HG03039 (cell line): Measurements from ENCODE around the gene NR2F1-AS1.

Experiments used
- ATAC-seq: cut with Tn5 transposase; IDR thresholded peaks from one replicate; pipeline ENCODE4 v1.9.1; 2021; ENCODE audit warnings: mild to moderate bottlenecking, moderate library complexity; ENCODE audit not compliant: unreplicated experiment

The NR2F1-AS1 gene

DNA sequence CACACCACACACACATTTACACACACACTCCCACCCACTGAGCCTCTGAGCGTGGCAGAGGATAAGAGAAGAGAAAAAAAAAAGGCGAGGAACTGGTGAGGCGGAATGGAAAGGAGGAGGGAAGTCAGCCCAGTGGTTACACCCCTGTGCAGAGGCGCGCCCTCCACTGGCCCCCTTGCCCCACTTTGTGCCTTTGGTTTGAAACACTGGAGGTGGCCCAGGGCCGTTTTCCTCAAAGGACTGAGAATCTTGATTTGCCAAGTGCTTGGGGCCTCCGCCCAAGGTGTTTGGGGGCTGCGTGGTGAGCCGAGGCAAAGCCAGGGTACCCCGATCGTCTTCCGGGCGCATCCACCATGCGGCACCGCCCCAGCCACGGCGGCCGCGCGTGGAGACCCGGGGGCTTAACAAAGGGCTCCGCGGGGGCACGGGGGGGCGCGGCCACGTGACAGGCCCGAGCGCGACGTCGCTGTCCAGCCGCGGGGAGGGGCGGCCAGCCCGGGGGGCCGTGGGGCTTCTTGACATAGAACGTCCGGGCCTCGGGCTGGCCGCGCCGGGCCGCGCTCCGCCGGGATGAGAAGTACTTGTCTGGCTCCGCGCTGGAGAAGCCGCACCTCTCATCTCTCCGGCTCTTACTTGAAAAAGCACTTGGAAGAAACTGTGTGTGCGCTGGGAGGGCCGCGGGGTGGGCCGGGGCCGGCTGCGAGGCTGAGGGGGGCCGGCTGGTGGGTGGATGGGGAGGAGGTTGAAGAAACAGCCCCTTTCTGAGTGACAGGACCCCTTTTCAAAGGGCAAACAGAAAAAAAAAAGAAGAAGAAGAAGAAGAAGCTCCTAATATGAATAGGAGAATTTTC, 23.0 kb upstream of the NR2F1-AS1 start:
- ATAC-seq, result no peak

DNA sequence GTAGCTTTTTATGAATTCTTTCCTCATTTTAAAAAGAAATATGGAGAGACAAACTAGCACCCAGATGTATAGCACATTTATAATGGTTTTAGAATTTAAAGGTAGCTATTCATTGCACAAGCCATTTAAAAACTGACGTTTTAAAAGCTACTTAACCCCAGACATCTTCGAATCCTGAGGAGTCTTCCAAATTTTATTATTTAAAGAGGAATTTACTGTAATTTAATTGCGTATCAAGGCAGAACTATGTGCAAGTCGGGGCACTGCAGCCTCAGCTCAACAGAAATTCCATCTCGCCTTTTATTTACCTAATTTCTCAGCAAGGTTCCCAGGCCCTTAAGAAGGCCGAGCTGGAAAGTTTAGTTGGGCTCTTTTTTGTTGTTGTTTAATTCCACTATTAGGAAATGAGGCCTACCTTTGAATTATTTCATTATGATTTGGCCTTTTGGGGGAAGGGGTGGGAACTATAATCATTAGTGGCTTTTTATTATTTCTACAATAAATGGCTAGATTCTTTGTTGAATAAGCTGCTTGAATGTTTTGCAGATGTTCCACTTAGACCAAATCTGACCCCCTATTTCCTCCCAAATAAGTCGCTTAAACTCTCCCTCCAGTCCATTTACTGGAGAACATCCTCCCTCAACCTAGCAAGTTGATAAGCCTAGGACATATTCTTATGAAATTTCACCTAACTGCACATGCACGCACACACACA, 22.2 kb upstream of the NR2F1-AS1 start:
- no peak for ATAC-seq

DNA sequence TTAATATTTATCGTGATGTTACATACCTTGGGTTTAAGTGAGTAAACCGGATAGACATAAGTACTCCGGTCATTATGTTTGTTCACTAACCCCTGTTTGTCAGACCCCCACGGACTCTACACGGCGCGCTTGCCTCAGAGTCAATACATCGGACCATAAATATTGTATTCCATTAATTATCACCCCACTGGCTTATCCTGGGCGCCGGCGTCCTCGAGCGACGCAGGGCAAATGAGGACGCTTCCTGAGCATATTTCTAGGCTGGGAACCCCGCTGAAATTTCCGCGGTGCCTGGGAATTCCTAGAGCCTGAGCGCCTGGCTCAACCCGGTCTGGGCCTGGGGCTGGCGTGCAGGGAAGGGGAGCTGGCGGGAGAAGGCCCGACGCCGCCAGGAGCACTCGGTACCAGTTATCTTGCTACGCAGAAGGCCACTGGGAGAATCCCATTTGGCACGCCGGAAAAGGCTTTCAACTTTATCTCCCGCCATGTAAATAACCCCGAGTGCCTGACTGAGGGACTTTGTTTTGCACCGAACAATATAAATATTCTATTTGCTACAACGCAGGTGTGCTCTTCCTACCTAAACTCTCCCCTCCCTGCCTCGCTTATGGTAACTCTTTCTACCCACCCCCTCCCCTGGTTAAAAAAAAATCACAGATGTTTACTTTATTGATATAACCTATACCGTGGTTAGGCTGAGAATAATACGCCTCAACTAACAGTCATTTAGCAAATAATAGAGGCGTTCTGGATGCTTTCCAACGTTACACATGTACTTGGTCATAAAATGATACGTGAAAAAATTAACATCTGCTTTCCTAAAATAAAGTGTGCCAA, 21.4 kb upstream of the NR2F1-AS1 start:
- no peak for ATAC-seq

GRCh38 chr5:93601802-93602155, 20.8 kb upstream of the NR2F1-AS1 start:
- no peak for ATAC-seq

DNA sequence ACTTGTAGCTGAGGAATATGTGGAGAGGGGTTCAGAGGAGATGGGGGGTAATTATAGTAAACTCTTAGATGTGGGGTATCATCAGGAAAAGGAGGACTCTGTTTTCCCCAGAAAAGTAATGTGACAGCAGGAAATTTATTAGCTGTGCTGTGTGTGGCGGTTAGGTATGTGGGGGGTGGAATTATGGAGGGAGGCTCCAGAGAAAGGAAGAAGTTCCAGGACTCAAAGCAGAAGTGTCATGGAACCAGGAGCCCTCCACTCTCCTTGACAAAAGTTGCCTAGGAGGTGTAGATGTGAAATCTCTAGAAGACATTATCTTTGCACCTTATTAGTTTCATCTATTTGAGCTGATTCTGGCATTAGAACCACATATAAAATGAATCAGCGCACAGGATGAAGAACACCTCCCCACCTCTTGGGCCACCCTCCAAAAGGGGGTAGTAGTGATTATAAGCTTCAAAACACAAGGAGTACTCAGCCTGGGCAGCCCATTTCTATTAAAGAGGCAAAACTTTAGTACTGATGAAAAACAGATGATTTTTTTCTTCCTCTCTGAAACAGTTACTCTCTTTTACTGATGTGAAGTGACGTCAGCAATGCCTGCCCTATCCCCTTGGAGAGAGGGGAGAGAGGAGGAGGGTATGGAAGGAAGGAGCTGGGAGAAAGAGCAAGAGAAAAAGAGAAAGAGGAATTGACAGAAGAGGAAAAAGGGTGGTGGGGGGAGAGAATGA, 20.2 kb upstream of the NR2F1-AS1 start:
- ATAC-seq, result no peak

- no peak for ATAC-seq
These were observed 19.5 kb upstream of the NR2F1-AS1 start for GRCh38 chr5:93600409-93601070.

DNA sequence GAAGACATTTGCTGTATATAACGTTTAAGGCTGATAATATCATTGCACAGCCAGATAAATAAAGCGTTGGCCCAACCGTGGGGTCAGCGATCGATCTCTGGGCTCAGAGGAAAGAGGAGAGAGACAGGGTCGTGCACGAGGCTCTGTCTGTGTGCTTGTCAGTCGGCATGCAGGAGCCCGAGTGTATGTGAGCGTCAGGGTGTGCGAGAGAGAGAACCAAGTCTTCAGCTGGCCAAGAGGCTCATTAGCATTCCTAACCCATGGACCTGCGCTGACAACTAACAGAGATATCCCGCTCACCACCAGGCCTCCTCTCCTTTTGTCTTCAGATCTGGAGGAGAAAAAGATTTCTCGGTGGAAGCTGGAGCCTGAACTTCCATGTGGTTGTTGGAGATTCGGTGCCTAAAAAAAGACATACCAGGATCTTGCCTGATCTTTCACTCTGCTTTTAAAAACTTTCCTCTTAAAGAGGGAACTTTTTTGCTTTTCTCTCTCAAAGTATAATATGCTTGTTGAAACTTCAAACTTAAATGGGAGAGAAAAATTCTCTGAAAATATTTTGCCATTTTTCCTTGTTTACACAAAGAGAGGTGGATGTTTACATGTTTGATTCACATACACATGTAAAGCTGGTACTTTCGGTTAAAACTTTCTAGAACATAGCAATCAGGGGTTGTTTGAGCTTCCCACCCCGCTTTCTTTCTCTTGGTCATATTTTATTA, 18.5 kb upstream of the NR2F1-AS1 start:
- no peak for ATAC-seq

DNA sequence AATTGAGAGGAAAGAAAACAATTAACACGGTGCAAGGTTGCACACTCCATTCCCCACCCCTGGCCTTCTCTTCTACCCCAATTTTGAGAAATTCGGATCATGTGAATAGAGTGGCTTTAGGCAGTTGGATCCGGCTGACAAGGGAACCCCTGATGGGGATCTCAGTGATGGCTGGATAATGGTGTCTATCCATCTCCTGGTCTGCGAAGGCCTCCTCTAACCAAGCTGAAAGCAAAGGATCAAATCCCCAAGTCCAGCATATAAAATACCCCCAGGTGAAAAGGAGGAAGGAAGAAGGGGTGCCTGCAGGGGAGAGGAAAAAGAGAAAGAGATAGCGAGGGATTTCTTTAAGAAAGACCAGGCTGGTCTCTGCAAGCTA, 18.0 kb upstream of the NR2F1-AS1 start:
- no peak for ATAC-seq

- no peak for ATAC-seq
These were observed 17.3 kb upstream of the NR2F1-AS1 start for GRCh38 chr5:93598091-93599000.

- ATAC-seq, result no peak
These were observed 15.9 kb upstream of the NR2F1-AS1 start for GRCh38 chr5:93596676-93597490.

GRCh38 chr5:93596310-93596675, 15.3 kb upstream of the NR2F1-AS1 start:
- no peak for ATAC-seq

DNA sequence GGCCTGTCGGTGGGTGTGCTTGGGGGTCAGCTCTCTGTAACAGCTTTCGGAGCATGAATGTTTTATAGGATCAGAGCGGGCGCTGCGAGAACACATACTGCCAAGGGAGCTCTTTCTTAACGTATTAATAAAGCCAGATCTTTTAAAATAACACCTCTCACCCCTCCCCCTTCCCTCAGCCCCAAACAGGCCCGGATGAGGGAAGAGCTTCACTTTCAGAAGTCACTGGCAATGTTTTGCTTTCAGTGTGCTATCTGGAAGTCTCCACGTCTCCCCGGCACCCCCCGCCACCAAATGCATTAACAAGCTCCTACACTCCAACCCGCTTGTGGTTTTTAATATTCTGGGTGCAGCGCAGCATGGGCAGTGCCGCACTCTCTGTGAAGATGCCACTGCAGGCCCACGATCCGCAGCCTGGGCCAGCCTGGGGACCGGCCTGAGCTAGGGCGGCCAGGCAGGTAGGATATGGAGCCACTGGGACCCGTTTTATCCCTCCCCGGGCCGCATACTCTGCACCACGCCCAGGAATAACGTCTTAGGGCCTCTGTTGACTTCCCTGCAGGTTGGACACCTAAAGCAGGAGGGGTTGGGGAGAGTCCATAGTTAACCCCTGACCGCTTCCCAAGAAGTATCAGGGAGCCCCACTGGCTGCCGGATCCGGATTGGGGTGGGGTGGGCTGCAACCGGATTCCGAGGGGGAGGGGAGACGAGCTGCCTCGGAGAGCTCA, 14.6 kb upstream of the NR2F1-AS1 start:
- ATAC-seq, result no peak

- no peak for ATAC-seq
These were observed 13.8 kb upstream of the NR2F1-AS1 start for GRCh38 chr5:93594591-93595419.

DNA sequence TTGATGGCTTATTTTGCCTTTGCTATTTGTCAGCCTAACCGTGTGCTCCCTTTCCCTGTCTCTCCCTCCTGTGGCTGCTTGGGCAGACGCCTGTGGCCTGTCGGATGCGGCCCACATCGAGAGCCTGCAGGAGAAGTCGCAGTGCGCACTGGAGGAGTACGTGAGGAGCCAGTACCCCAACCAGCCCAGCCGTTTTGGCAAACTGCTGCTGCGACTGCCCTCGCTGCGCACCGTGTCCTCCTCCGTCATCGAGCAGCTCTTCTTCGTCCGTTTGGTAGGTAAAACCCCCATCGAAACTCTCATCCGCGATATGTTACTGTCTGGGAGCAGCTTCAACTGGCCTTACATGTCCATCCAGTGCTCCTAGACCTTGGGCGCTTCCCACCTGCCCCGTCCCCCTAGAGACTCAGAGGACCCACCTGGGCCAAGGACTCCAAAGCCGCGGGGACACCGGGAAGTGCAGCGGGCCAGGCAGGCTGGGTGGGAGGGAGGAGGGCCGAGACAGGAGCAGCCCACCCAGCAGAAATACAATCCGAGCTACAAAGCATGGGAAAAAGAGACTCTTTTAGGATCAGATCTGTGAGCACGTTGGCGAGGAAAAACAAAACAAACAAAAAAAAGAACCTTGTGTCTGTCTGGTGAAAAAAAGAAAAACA, 12.6 kb upstream of the NR2F1-AS1 start:
- no peak for ATAC-seq

GRCh38 chr5:93592883-93593282, 11.9 kb upstream of the NR2F1-AS1 start:
- ATAC-seq, result no peak
